Measurements from ENCODE around the gene DPP3.
"Not testable (repeated sequence)": the region's sequence is repeated elsewhere in the genome, so short reads cannot be mapped to it uniquely, and the experiment has no call there.

DPP3 gene

DNA sequence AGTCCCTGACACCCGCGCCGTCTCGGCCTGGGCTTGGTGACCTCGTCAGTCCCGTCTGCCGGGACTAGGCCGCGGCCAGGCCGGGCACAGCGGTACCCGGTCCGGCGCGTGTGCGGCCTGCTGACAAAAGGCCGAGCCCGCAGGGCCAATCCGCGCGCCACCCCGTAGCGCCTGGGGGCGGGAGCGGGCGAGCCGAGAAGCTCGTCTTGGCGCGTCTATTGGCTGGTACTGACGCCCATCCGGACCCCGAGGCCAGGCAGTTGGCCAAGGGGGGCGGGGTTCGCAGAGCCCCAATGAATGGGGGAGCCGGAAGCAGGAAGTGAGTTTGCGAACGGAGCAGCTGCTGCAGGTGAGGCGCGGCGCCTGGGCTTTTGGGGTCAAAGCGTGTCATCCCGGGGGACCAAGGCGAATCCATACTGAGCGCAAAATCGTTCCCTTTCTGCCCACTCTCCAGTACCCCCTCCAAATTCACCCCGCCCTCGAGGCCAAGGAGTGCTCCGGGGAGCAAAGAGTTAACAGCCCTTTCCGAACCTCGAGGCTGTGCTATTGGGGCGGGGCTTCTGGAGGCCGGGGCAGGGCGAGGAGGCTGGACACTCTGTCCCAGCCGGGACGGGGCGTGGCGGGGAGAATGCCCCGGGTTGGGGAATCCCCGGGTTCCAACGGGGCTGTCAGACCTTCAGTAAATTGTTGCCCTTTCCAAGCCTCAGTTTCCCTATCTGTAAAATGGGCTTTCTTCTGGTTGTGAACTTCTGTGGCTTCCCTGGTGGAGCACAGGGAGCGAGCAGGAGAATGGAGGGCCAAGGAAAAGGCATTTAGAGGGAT is at the start of gene DPP3:
Gene DPP3, plus strand, starts transcription at position 318 of the 822 bp plus-strand sequence. CDS start 1,767 bp downstream, outside the sequence.
- FAIRE-seq = peak; percentile 67

DNA sequence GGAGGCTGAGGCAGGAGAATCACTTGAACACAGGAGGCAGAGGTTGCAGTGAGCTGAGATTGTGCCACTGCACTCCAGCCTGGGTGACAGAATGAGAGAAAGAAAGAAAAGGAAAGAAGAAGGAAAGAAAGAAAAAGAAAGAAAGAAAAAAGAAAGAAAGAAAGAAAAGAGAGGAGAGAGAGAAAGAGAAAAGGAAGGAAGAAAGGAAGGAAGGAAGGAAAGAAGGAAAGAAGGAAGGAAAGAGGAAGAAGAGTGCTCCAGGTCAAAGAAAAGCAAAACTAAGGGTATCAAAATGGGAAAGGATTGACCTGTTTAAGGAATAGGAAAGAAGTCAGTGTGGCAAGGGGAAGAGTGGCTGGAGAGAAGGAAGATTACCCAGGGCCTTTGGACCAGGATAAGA is 48.9 kb upstream of the DPP3 start:
- DNase-seq (ENCODE audit: low spot score); FAIRE-seq: not testable (repeated sequence)

More for the DNA sequence above, at the start of gene DPP3:
- peak; percentile 99 for DNase-seq (ENCODE audit: low spot score)

GRCh38 chr11:66431871-66432329 is 48.3 kb upstream of the DPP3 start:
- not testable (repeated sequence) for FAIRE-seq; DNase-seq (ENCODE audit: low spot score)

DNA sequence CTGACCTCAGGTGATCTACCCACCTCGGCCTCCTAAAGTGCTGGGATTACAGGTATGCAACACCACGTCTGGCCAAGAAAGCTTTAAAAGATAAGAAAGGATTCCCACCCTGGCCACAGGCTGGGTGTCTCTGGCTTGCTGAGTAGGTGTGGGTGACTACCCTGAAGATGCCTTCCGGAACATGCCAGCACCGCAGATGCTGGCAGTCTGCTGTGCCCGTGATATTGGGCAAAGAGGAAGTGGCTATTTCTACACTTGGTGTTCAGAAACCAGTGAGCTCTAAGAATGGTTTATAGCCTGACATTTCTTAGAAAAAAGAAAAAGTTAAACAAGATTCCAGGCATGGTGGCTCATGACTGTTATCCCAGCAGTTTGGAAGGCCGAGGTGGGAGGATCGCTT is 47.6 kb upstream of the DPP3 start:
- no peak for FAIRE-seq
- DNase-seq (ENCODE audit: low spot score) = no peak

- DNase-seq (ENCODE audit: low spot score) = no peak
- FAIRE-seq = no peak
Measured at GRCh38 chr11:66437979-66438503, 42.2 kb upstream of the DPP3 start.

DNA sequence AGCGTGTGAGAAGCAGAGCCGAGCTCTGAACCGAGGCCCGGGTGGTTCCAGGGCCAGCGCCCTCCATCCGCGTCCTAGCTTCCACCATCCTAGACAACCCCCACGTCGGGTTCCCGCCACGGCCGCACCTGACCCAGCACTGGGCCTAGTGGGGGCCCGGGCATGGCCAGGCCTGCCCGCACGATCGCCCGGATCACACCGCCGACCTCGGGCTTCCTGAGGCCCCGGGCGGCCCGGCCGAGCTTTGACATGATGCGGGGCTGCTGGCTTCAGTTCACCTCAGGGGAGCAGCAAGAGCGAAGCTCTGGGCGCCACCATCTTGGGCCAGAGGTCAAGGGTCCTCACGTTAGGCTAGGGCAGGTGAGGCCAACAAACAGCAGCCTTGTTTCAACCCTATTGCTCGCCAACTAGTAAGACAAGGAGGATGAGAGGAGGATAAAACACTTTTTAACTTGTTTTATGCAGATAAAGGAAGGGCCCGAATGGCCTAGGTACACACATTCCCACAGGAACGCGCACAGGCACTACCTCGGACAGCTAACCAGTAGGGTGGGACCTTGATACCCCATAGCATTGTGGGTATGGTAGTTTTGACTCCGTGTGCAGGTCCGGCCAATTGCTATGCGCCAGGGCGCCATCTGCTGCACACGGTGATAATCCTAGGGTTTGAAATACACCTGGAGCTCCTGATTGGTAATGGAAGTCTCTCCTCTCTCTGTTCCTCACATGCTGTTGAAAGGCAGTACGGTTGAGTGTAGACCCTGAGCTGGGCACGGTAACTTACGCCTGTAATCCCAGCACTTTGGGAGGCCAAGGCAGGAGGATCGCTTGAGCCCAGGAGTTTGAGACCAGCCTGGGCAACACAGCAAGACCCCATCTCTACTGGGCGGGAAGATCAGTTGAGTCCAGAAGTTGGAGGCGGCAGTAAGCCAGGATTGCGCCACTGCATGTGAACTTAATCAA is 41.4 kb upstream of the DPP3 start, which contains the start of gene MRPL11:
Gene MRPL11, minus strand, starts transcription at position 345 of the 963 bp plus-strand sequence. Its CDS starts 94 bp downstream, at position 251.
- peak; percentile 94 for DNase-seq (ENCODE audit: low spot score)
- FAIRE-seq = peak; percentile 82

- DNase-seq (ENCODE audit: low spot score); FAIRE-seq: not testable (repeated sequence)
Measured at GRCh38 chr11:66440101-66440939, 39.9 kb upstream of the DPP3 start.

- FAIRE-seq; DNase-seq (ENCODE audit: low spot score): not testable (repeated sequence)
Measured at GRCh38 chr11:66440940-66441282, 39.3 kb upstream of the DPP3 start.

- no peak for FAIRE-seq
- peak; percentile 52 for DNase-seq (ENCODE audit: low spot score)
Measured at GRCh38 chr11:66443602-66444001, 36.6 kb upstream of the DPP3 start.

DNA sequence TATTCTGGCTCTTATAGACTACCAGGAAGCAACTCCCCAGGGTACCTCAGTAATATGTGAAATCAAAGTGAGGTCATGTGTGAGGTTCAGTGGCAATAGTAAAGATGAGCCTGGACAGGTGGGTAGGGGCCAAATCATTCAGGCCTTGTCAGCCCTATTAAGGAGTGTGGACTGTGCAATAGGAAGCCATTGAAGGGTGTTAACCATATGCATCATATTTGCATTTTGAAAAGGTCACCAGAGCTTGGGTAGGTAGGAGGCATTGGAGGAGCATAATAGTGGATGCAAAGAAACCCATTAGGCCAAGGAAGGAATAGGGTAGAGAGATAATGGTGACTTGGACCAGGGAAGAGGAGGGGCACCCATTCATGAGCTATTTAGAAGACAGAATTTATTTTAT is 33.2 kb upstream of the DPP3 start:
- DNase-seq (ENCODE audit: low spot score) (no peak), FAIRE-seq (no peak)

DNA sequence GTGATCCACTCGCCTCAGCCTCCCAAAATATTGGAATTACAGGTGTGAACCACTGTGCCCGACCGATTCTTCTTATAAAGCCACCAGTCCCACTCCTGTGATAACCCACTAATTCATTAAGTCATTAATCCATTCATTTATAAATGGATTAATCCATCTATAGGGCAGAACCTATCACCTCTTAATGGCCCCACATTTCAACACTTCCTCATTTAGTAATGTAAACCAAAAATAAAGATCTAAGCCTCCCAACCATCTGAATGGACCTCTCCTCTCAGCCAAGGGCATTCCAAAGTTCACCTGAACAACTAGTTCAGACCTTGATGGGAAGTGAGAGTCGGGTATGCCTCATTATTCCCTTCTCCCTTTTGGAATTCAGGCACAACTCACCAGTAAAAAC is 31.7 kb upstream of the DPP3 start:
- no peak for DNase-seq (ENCODE audit: low spot score)
- FAIRE-seq = no peak

- FAIRE-seq = no peak
- no peak for DNase-seq (ENCODE audit: low spot score)
Measured at GRCh38 chr11:66450560-66450959, 29.7 kb upstream of the DPP3 start.

- FAIRE-seq = no peak
Measured at GRCh38 chr11:66451663-66452062, 28.6 kb upstream of the DPP3 start.

DNA sequence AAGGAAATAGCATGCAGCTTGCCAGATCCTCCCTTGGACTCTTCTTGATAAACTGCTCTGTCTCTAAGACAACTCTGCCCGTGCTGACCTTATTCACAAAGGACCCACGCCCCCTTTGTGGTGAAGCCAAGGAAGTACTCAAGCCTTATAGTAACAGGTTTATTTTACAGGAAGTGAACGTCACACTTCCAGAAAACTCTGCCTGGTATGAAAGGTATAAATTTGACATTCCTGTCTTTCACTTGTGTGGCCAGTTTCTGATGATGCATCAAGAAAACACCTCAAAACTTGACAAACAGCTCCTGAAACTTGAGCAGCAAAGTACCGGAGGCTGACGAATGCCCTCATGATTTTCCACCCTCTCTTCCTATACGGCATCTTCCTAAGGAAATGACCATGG is 26.0 kb upstream of the DPP3 start:
- DNase-seq (ENCODE audit: low spot score) = no peak
- no peak for FAIRE-seq

More at GRCh38 chr11:66451663-66452062, 28.6 kb upstream of the DPP3 start:
- DNase-seq (ENCODE audit: low spot score) = no peak

DNA sequence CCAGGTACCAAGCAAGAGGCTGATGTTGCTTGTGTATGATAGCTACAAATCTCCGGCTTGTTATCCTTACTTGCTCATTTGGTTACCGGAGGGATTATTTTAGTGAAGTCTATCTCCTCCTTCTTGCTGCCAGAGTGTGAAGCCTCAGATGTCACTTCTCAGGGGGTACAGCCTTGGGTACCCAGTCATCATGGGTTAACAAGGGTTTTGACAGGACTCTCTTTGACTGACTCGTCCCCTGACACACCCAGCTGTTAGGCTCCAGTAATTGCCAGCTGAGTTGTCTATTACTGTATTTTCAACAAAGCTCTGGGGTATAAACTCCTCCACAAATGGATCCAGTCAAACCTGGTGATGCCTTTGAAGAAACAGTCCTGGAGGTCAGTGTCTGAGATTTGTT is 25.4 kb upstream of the DPP3 start:
- FAIRE-seq = no peak
- no peak for DNase-seq (ENCODE audit: low spot score)

GRCh38 chr11:66457826-66458225 is 22.4 kb upstream of the DPP3 start:
- no peak for DNase-seq (ENCODE audit: low spot score)
- no peak for FAIRE-seq

GRCh38 chr11:66459138-66459778 is 21.0 kb upstream of the DPP3 start:
- no peak for DNase-seq (ENCODE audit: low spot score)
- no peak for FAIRE-seq

DNA sequence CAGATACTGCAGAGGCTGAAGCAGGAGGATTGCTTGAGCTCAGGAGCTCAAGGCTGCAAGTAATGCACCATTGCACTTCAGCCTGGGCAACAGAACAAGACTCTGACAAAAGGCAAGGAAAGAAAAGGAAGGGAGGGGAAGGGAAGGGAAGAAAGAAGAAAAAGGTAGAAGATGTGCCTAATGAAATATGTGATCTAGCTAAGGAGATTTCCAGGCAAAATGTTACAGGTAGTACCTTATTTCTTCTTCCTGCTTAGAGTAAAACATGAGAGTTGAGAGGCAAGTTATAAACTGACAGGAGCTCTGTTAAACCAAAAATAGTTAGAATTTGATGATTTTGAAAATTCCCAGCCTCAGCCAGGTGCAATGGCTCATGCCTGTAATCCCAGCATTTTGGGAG is 18.2 kb upstream of the DPP3 start:
- DNase-seq (ENCODE audit: low spot score) (no peak), FAIRE-seq (no peak)

DNA sequence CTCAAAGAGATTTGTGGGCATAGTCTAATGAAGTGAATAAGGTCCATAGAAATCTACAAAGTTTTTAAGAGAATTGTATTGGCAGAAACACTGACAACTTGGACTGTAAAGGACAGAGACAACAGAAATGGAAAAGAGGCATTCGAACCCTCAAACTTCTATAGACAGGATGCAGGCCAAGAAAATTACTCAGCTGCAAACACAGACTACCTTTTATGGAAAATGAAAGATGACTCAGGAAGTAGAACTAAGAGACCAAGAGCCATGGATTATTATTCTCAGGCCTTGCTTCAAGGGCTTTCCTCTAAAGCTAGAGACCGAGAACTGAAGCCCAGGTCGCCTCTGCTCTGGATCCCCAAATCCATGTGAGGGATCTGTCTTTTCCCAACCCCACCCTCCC is 17.3 kb upstream of the DPP3 start:
- no peak for DNase-seq (ENCODE audit: low spot score)
- no peak for FAIRE-seq

- not testable (repeated sequence) for FAIRE-seq; DNase-seq (ENCODE audit: low spot score)
Measured at GRCh38 chr11:66464116-66464515, 16.1 kb upstream of the DPP3 start.

All from urothelium cell line (cell line).